Ascending aorta (tissue), 2 donors: ENCODE measurements around the gene CCL27. TPM values are rescaled to one million over a fixed set of nuclear protein-coding genes. Genes with fewer than 3 reads are reported as not detected.

Source experiments
- DNase-seq, 2 donors: peaks; one replicate each; pipeline ENCODE4 v3.0.0-alpha.2; 2019; ENCODE audit warnings: low spot score in 2 of 2
- H3K27ac ChIP-seq, 2 donors: fragments of 200-600 bp; sonication (generic); one replicate each; pipeline ENCODE4 v1.5.1; 2016 to 2017; ENCODE audit warnings: mild to moderate bottlenecking in 1 of 2
- H3K27me3 ChIP-seq: fragments of 200-600 bp; sonication (generic); one replicate; pipeline ENCODE4 v1.5.1; 2017
- H3K36me3 ChIP-seq, 2 donors: fragments of 200-600 bp; sonication (generic); one replicate each; pipeline ENCODE4 v1.5.1; 2016
- H3K4me1 ChIP-seq, 2 donors: fragments of 200-600 bp; sonication (generic); one replicate each; pipeline ENCODE4 v1.5.1; 2016 to 2017; ENCODE audit warnings: mild to moderate bottlenecking in 1 of 2
- H3K4me3 ChIP-seq, 2 donors: fragments of 200-600 bp; sonication (generic); one replicate each; pipeline ENCODE4 v1.5.1; 2016 to 2017; ENCODE audit warnings: mild to moderate bottlenecking in 1 of 2
- H3K9me3 ChIP-seq, 2 donors: fragments of 200-600 bp; sonication (generic); one replicate each; pipeline ENCODE4 v1.5.1; 2016
- CTCF ChIP-seq, 3 experiments: fragments of 200-600 bp in 2 of 3; fragments of 450-650 bp in 1 of 3; sonication (generic) in 2 of 3; IDR thresholded peaks; one replicate each; pipeline ENCODE4 v1.5.1; 2016 to 2019; ENCODE audit warnings: antibody characterized with exemption in 3 of 3, mild to moderate bottlenecking in 1 of 3, moderate library complexity in 1 of 3
- intact Hi-C: fragments of 100-400 bp; cut with DNase I; formaldehyde crosslinking; loops from one replicate; pipeline ENCODE4 v1.15.1; 2023
- total RNA-seq: library from RNA; depleted of rRNA; stranded (reverse); fragments of >200 nt; gene quantifications from one replicate; pipeline ENCODE4 v1.1.0, GENCODE V29; 2016

Gene CCL27
- total RNA-seq, 1 donor from 2014 or later = 9.3 TPM

DNA sequence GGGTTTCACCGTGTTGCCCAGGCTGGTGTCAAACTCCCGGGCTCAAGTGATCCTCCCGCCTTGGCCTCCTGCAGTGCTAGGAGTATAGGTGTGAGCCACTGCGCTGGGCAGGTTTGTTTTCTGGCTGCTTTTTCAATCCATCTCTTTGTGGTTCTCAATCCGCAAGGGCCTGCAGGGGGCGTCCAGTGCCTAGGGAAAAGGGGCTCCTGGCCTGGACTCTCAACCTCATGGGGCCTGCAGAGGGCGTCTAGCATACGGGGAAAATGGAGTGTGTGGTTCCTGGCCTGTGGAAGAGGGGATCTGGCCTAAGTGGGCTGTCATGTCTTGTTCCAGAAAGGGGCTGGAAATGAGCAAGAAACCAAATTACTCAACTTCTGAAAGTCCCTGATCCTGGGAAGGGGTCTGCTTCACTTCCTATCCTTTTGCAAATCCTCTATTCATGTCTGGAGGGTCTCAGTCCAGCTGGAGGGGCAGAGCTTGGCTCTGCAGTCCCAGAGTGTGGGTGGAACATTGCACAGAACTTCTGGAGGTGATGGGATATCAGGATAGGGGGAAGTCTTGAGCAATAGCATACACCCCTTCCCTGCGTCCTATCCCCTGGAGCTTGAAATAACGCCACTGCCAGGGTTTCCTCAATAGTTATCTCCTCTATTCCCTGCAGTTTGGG lies 12.7 kb upstream of the CCL27 start:
- no peaks in the 10 kb centered on the region for H3K4me1 ChIP-seq
- no peak overlapping the region for H3K27ac ChIP-seq
- H3K36me3 ChIP-seq = peaks cover 0 to 3% of the 10 kb centered on the region in 2 donors
- intact Hi-C loops = no loop called here
- no peaks in the 10 kb centered on the region for H3K27me3 ChIP-seq
- H3K9me3 ChIP-seq = no peaks in the 10 kb centered on the region
- peak; percentile 39 to 47 (median 47) for TF ChIP-seq CTCF (IDR thresholded peaks at IDR 0.05)
- no peak overlapping the region for H3K4me3 ChIP-seq
- DNase-seq = peak in 1 of 2 donors; percentile 84

GRCh38 chr9:34674440-34674839 lies 12.0 kb upstream of the CCL27 start:
- no peak for DNase-seq
- Histone ChIP-seq H3K36me3 (peaks cover 0 to 3% of the 10 kb centered on the region in 2 donors), H3K4me3 (no peak overlapping the region), H3K27me3 (no peaks in the 10 kb centered on the region), H3K9me3 (no peaks in the 10 kb centered on the region), H3K27ac (no peak overlapping the region), H3K4me1 (no peaks in the 10 kb centered on the region)
- TF ChIP-seq CTCF (IDR thresholded peaks at IDR 0.05) = no peak
- intact Hi-C loops = no loop called here

GRCh38 chr9:34671307-34671706 lies 8.8 kb upstream of the CCL27 start:
- TF ChIP-seq CTCF (IDR thresholded peaks at IDR 0.05) = no peak
- no peaks in the 10 kb centered on the region for H3K9me3 ChIP-seq
- H3K4me3 ChIP-seq = no peak overlapping the region
- peaks cover 3 to 6% of the 10 kb centered on the region in 2 donors for H3K36me3 ChIP-seq
- H3K27ac ChIP-seq = no peak overlapping the region
- no peaks in the 10 kb centered on the region for H3K27me3 ChIP-seq
- intact Hi-C loops = no loop called here
- peaks cover 0 to 5% of the 10 kb centered on the region in 2 donors for H3K4me1 ChIP-seq
- DNase-seq = no peak

DNA sequence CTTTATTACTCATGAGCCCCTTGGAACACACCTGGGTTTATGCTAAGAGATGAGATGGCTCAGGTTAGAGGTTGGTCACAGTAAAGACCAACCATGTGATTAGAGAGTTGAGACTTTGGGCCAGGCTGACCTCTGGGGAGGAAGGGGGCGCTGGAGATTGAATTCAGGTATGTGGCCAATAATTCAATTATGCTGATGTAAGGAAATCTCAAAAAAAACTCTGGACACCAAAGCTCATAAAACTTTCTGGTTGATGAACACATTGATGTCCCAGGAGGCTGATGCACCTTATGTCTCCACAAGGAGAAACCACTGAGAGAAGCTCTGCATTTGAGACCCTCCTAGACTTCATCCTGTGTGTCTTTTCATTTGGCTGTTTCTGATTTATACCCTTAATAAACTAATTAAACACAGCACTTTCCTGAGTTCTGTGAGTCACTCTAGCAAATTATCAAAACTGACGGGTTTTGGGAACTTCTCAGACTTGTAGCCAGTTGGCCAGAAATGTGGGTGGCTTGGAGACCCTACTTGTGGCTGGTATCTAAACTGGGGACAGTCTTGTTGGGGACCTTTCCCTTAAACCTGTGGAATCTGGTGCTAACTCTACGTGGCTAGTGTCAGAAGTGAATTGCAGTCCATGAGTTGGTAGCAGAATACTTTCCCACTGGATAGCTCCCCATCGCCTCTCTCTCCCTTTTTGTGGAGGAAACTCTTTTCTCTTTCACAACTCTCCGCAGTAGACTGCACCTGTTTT lies 7.5 kb upstream of the CCL27 start:
- Histone ChIP-seq H3K27me3 (no peaks in the 10 kb centered on the region), H3K36me3 (peaks cover 3 to 6% of the 10 kb centered on the region in 2 donors), H3K27ac (no peak overlapping the region), H3K4me3 (no peak overlapping the region), H3K9me3 (no peaks in the 10 kb centered on the region), H3K4me1 (peaks cover 0 to 5% of the 10 kb centered on the region in 2 donors)
- TF ChIP-seq CTCF (IDR thresholded peaks at IDR 0.05) = no peak
- intact Hi-C loops = loop anchor here (5.0 to 10.0 kb wide), 4 partner anchors 343 to 1817 kb away; partner anchors contain the start of genes ATOSB, KIF24, NUDT2 and UNC13B
- no peak for DNase-seq

- intact Hi-C loops = loop anchor here (1.0 to 10.0 kb wide), 11 partner anchors 12 to 1822 kb away; partner anchors contain the start of genes ATOSB, DCTN3, DNAI1 and FAM219A
- H3K4me3 ChIP-seq = peak overlapping the region; percentile 88
These were observed 3.2 kb upstream of the CCL27 start for GRCh38 chr9:34665381-34666250.

More at GRCh38 chr9:34665381-34666250, 3.2 kb upstream of the CCL27 start:
- H3K9me3 ChIP-seq = no peaks in the 10 kb centered on the region
- peak overlapping the region; percentile 99 to 100 for H3K27ac ChIP-seq
- DNase-seq = peak; percentile 89 to 98
- peaks cover 9 to 26% of the 10 kb centered on the region in 2 donors for H3K36me3 ChIP-seq
- no peak for TF ChIP-seq CTCF (IDR thresholded peaks at IDR 0.05)
- H3K4me1 ChIP-seq = peaks cover 5 to 14% of the 10 kb centered on the region in 2 donors
- no peaks in the 10 kb centered on the region for H3K27me3 ChIP-seq
